Measurements from ENCODE around the gene JPH2.
A peak's percentile ranks its signal among the peaks of the same experiment; 100 is the strongest.

Gene JPH2

GRCh38 chr20:44115762-44116644 lies 71.0 kb downstream of the JPH2 start:
- no peaks in the 10 kb centered on the region for H4K20me1 ChIP-seq (ENCODE audit: insufficient read depth, low read length)
- TF ChIP-seq CTCF (IDR thresholded peaks at IDR 0.05; ENCODE audit: low read depth, low read length) (no peak), EZH2phosphoT487 (IDR thresholded peaks at IDR 0.05; ENCODE audit: low read depth) (no peak)
- no peaks in the 10 kb centered on the region for H3K36me3 ChIP-seq (replicated peaks; ENCODE audit: low read depth, low read length)
- peaks cover 20% of the 10 kb centered on the region for H3K27me3 ChIP-seq (ENCODE audit: low read depth, low read length)
- no peak overlapping the region for H3K4me3 ChIP-seq (ENCODE audit: low read length)
- no peaks in the 10 kb centered on the region for H3K4me1 ChIP-seq (ENCODE audit: low read length)
- no peak overlapping the region for H3K9ac ChIP-seq (ENCODE audit: low read length)
- H2AFZ ChIP-seq (ENCODE audit: low read depth, low read length): peak overlapping the region; percentile 62; the same call in 1 of the 2 replicates
- H3K9me3 ChIP-seq (ENCODE audit: insufficient read depth, low read length): no peaks in the 10 kb centered on the region
- no peaks in the 10 kb centered on the region for H3K79me2 ChIP-seq (ENCODE audit: low read length)
- H3K27ac ChIP-seq (ENCODE audit: low read length): no peak overlapping the region
- no peak overlapping the region for H3K4me2 ChIP-seq (ENCODE audit: low read length)

GRCh38 chr20:44115181-44115580 lies 71.8 kb downstream of the JPH2 start:
- no peak overlapping the region for H3K4me2 ChIP-seq (ENCODE audit: low read length)
- no peaks in the 10 kb centered on the region for H3K9me3 ChIP-seq (ENCODE audit: insufficient read depth, low read length)
- TF ChIP-seq CTCF (IDR thresholded peaks at IDR 0.05; ENCODE audit: low read depth, low read length) (no peak), EZH2phosphoT487 (IDR thresholded peaks at IDR 0.05; ENCODE audit: low read depth) (no peak)
- H3K4me1 ChIP-seq (ENCODE audit: low read length): no peaks in the 10 kb centered on the region
- H3K9ac ChIP-seq (ENCODE audit: low read length): no peak overlapping the region
- no peak overlapping the region for H3K27ac ChIP-seq (ENCODE audit: low read length)
- no peak overlapping the region for H3K4me3 ChIP-seq (ENCODE audit: low read length)
- H3K36me3 ChIP-seq (replicated peaks; ENCODE audit: low read depth, low read length): no peaks in the 10 kb centered on the region
- H4K20me1 ChIP-seq (ENCODE audit: insufficient read depth, low read length): no peaks in the 10 kb centered on the region
- peaks cover 12% of the 10 kb centered on the region for H3K27me3 ChIP-seq (ENCODE audit: low read depth, low read length)
- H3K79me2 ChIP-seq (ENCODE audit: low read length): no peaks in the 10 kb centered on the region
- no peak overlapping the region for H2AFZ ChIP-seq (ENCODE audit: low read depth, low read length)

- TF ChIP-seq CTCF (IDR thresholded peaks at IDR 0.05; ENCODE audit: low read depth, low read length): no peak
- TF ChIP-seq EZH2phosphoT487 (IDR thresholded peaks at IDR 0.05; ENCODE audit: low read depth): no peak
- no peak overlapping the region for H3K9ac ChIP-seq (ENCODE audit: low read length)
- no peaks in the 10 kb centered on the region for H3K36me3 ChIP-seq (replicated peaks; ENCODE audit: low read depth, low read length)
- H3K9me3 ChIP-seq (ENCODE audit: insufficient read depth, low read length): no peaks in the 10 kb centered on the region
- no peaks in the 10 kb centered on the region for H3K79me2 ChIP-seq (ENCODE audit: low read length)
- peaks cover 15% of the 10 kb centered on the region; the same call in 1 of the 2 replicates for H3K27me3 ChIP-seq (ENCODE audit: low read depth, low read length)
- no peaks in the 10 kb centered on the region for H4K20me1 ChIP-seq (ENCODE audit: insufficient read depth, low read length)
- no peak overlapping the region for H3K27ac ChIP-seq (ENCODE audit: low read length)
- no peak overlapping the region for H2AFZ ChIP-seq (ENCODE audit: low read depth, low read length)
- no peak overlapping the region for H3K4me3 ChIP-seq (ENCODE audit: low read length)
- no peak overlapping the region for H3K4me2 ChIP-seq (ENCODE audit: low read length)
- no peaks in the 10 kb centered on the region for H3K4me1 ChIP-seq (ENCODE audit: low read length)
Observed at GRCh38 chr20:44113618-44114376, 73.2 kb downstream of the JPH2 start.

Data from OCI-LY3 (cell line).